ENCODE results near the gene CEP104. TPM values are rescaled to one million over a fixed set of nuclear protein-coding genes. Genes with fewer than 3 reads are reported as not detected.

Gene CEP104
- total and polyA plus RNA-seq, 4 donors = 7.5 to 23.2 (median 12.0) TPM

GRCh38 chr1:3847081-3847480 is 9.9 kb downstream of the CEP104 start:
- no peaks in the 10 kb centered on the region for H3K4me1 ChIP-seq (ENCODE audit: control insufficient read depth in 4 of 4, insufficient read depth in 4 of 4, low read length in 3 of 4)
- TF ChIP-seq EGR1 (IDR thresholded peaks at IDR 0.05; ENCODE audit: low read depth in 2 of 2) = no peak
- TF ChIP-seq ZBTB33 (IDR thresholded peaks at IDR 0.05) = no peak
- no peak for TF ChIP-seq YY1 (IDR thresholded peaks at IDR 0.05)
- TF ChIP-seq SP1 (IDR thresholded peaks at IDR 0.05) = no peak
- TF ChIP-seq FOXA1 (IDR thresholded peaks at IDR 0.05) = no peak
- TF ChIP-seq RAD21 (IDR thresholded peaks at IDR 0.05) = no peak
- no peak for TF ChIP-seq RXRA (IDR thresholded peaks at IDR 0.05)
- TF ChIP-seq CTCF (IDR thresholded peaks at IDR 0.05; ENCODE audit: low read depth, low read length, missing input control) = no peak
- no peak for TF ChIP-seq JUND (IDR thresholded peaks at IDR 0.05)
- no peak for TF ChIP-seq NR2F2 (IDR thresholded peaks at IDR 0.05)
- no peak for TF ChIP-seq TAF1 (conservative IDR thresholded peaks at IDR 0.05)
- TF ChIP-seq MAX (IDR thresholded peaks at IDR 0.05) = no peak
- no peak for TF ChIP-seq HNF4A (conservative IDR thresholded peaks at IDR 0.05)
- TF ChIP-seq HNF4G (IDR thresholded peaks at IDR 0.05) = no peak
- TF ChIP-seq ATF3 (IDR thresholded peaks at IDR 0.05) = no peak
- no peak for TF ChIP-seq REST (IDR thresholded peaks at IDR 0.05)
- no peak for TF ChIP-seq GABPA (IDR thresholded peaks at IDR 0.05 in 1 of 2, conservative IDR thresholded peaks at IDR 0.05 in 1 of 2)
- no peak for TF ChIP-seq FOXA2 (IDR thresholded peaks at IDR 0.05)
- no peak for DNase-seq (ENCODE audit: low spot score)
- no peaks in the 10 kb centered on the region for H3K27me3 ChIP-seq (ENCODE audit: control insufficient read depth in 4 of 4, insufficient read depth in 4 of 4, low read length in 3 of 4)
- H3K9ac ChIP-seq (ENCODE audit: low read depth in 1 of 2, low read length in 2 of 2) = no peak overlapping the region
- H3K4me3 ChIP-seq (ENCODE audit: low read depth in 1 of 3, low read length in 3 of 3) = no peak overlapping the region
- no peak overlapping the region for H3K27ac ChIP-seq (ENCODE audit: low read depth in 1 of 2, low read length in 2 of 2)
- WGBS = 88% methylated on average over 6 of the region's 6 CpGs
- H3K36me3 ChIP-seq (ENCODE audit: control insufficient read depth in 4 of 4, insufficient read depth in 3 of 4, low read depth in 1 of 4, low read length in 3 of 4) = peaks cover 18 to 55% (median 33%) of the 10 kb centered on the region in 4 donors
- H3K9me3 ChIP-seq (ENCODE audit: control insufficient read depth in 4 of 4, low read length in 3 of 4) = no peaks in the 10 kb centered on the region

Measured in liver (tissue), 9 donors.